ENCODE results near the gene HNRNPLL.

- TF ChIP-seq CTCF (IDR thresholded peaks at IDR 0.05) (no peak), POLR2A (IDR thresholded peaks at IDR 0.05) (no peak)
Measured at GRCh38 chr2:38650012-38650411, 47.3 kb upstream of the HNRNPLL start.

Data from testis (tissue), 2 donors.